ENCODE data around the gene TRIOBP. TPM values are rescaled to one million over a fixed set of nuclear protein-coding genes. Genes with fewer than 3 reads are reported as not detected.
A peak's percentile ranks its signal among the peaks of the same experiment; 100 is the strongest.

TRIOBP gene
- polyA plus RNA-seq, 1 donor (not counting 4 experiments of a cell fraction or from before 2014, with no cell fraction given): 22.2 TPM

GRCh38 chr22:37817705-37818408 is 121.0 kb downstream of the TRIOBP start:
- Histone ChIP-seq H3K36me3 (ENCODE audit: control insufficient read depth in 2 of 2, extremely low read depth in 1 of 2, insufficient read depth in 2 of 2, low read length in 2 of 2) (peaks cover 1 to 7% of the 10 kb centered on the region in 2 experiments), H3K27me3 (ENCODE audit: control insufficient read depth, extremely low read depth, insufficient read depth, low read length) (peaks cover 17% of the 10 kb centered on the region), H3K9me1 (ENCODE audit: control insufficient read depth, extremely low read depth, insufficient read depth, low read length) (no peaks in the 10 kb centered on the region), H3K4me1 (ENCODE audit: control insufficient read depth, extremely low read depth, insufficient read depth, low read length) (peaks cover 18% of the 10 kb centered on the region), H3K9me3 (ENCODE audit: control insufficient read depth, low read depth, low read length) (no peaks in the 10 kb centered on the region), H3K9ac (ENCODE audit: control insufficient read depth, extremely low read depth, insufficient read depth, low read length) (peak overlapping the region; percentile 22), H2AFZ (ENCODE audit: control insufficient read depth, low read length) (peak overlapping the region; percentile 70), H3K4me3 (ENCODE audit: control insufficient read depth in 2 of 3, extremely low read depth in 1 of 3, insufficient read depth in 2 of 3, low read depth in 1 of 3, low read length in 3 of 3) (peak overlapping the region in 1 of 3 experiments; percentile 18), H3K79me2 (ENCODE audit: control insufficient read depth, insufficient read depth, low read length) (no peaks in the 10 kb centered on the region), H3K27ac (ENCODE audit: control insufficient read depth, insufficient read depth, low read length) (no peak overlapping the region), H4K20me1 (ENCODE audit: control insufficient read depth, extremely low read depth, insufficient read depth, low read length) (no peaks in the 10 kb centered on the region), H3K4me2 (ENCODE audit: control insufficient read depth, extremely low read depth, insufficient read depth, low read depth, low read length) (peak overlapping the region; percentile 70)
- FAIRE-seq (no peak), DNase-seq (ENCODE audit: low read depth, low spot score) (no peak)
- TF ChIP-seq CTCF (optimal IDR thresholded peaks at IDR 0.05 in 1 of 3, IDR thresholded peaks at IDR 0.05 in 1 of 3, conservative IDR thresholded peaks at IDR 0.05 in 1 of 3; ENCODE audit: extremely low read depth in 1 of 3, insufficient read depth in 2 of 3, low read length in 3 of 3): peak; percentile 84 to 96 (median 93)
- no peak for TF ChIP-seq EZH2 (IDR thresholded peaks at IDR 0.05; ENCODE audit: low read length)
- dilution Hi-C loops (cut with MboI; ENCODE audit: extremely low pct_ligation_motif_present, low sequenced_read_pairs): no loop called here

- Histone ChIP-seq H3K79me2 (ENCODE audit: control insufficient read depth, insufficient read depth, low read length) (no peaks in the 10 kb centered on the region), H3K9ac (ENCODE audit: control insufficient read depth, extremely low read depth, insufficient read depth, low read length) (peak overlapping the region; percentile 9), H3K4me2 (ENCODE audit: control insufficient read depth, extremely low read depth, insufficient read depth, low read depth, low read length) (peak overlapping the region; percentile 67), H3K9me1 (ENCODE audit: control insufficient read depth, extremely low read depth, insufficient read depth, low read length) (no peaks in the 10 kb centered on the region), H4K20me1 (ENCODE audit: control insufficient read depth, extremely low read depth, insufficient read depth, low read length) (no peaks in the 10 kb centered on the region), H3K27me3 (ENCODE audit: control insufficient read depth, extremely low read depth, insufficient read depth, low read length) (peaks cover 22% of the 10 kb centered on the region), H3K4me3 (ENCODE audit: control insufficient read depth in 2 of 3, extremely low read depth in 1 of 3, insufficient read depth in 2 of 3, low read depth in 1 of 3, low read length in 3 of 3) (peak overlapping the region in 2 of 3 experiments; percentile 18 to 57), H3K27ac (ENCODE audit: control insufficient read depth, insufficient read depth, low read length) (no peak overlapping the region), H3K4me1 (ENCODE audit: control insufficient read depth, extremely low read depth, insufficient read depth, low read length) (peaks cover 18% of the 10 kb centered on the region), H3K36me3 (ENCODE audit: control insufficient read depth in 2 of 2, extremely low read depth in 1 of 2, insufficient read depth in 2 of 2, low read length in 2 of 2) (peaks cover 1 to 7% of the 10 kb centered on the region in 2 experiments), H3K9me3 (ENCODE audit: control insufficient read depth, low read depth, low read length) (no peaks in the 10 kb centered on the region), H2AFZ (ENCODE audit: control insufficient read depth, low read length) (peak overlapping the region; percentile 80)
- TF ChIP-seq CTCF (optimal IDR thresholded peaks at IDR 0.05 in 1 of 3, IDR thresholded peaks at IDR 0.05 in 1 of 3, conservative IDR thresholded peaks at IDR 0.05 in 1 of 3; ENCODE audit: extremely low read depth in 1 of 3, insufficient read depth in 2 of 3, low read length in 3 of 3) (peak; percentile 18 to 78 (median 66)), EZH2 (IDR thresholded peaks at IDR 0.05; ENCODE audit: low read length) (no peak)
- FAIRE-seq (no peak), DNase-seq (ENCODE audit: low read depth, low spot score) (no peak)
- dilution Hi-C loops (cut with MboI; ENCODE audit: extremely low pct_ligation_motif_present, low sequenced_read_pairs): no loop called here
Observed at GRCh38 chr22:37818409-37819104, 121.7 kb downstream of the TRIOBP start.
